ENCODE results near the gene SLC29A1. TPM values are rescaled to one million over a fixed set of nuclear protein-coding genes. Genes with fewer than 3 reads are reported as not detected.

Gene SLC29A1
- total RNA-seq, 1 donor from 2014 or later: 55.0 TPM

DNA sequence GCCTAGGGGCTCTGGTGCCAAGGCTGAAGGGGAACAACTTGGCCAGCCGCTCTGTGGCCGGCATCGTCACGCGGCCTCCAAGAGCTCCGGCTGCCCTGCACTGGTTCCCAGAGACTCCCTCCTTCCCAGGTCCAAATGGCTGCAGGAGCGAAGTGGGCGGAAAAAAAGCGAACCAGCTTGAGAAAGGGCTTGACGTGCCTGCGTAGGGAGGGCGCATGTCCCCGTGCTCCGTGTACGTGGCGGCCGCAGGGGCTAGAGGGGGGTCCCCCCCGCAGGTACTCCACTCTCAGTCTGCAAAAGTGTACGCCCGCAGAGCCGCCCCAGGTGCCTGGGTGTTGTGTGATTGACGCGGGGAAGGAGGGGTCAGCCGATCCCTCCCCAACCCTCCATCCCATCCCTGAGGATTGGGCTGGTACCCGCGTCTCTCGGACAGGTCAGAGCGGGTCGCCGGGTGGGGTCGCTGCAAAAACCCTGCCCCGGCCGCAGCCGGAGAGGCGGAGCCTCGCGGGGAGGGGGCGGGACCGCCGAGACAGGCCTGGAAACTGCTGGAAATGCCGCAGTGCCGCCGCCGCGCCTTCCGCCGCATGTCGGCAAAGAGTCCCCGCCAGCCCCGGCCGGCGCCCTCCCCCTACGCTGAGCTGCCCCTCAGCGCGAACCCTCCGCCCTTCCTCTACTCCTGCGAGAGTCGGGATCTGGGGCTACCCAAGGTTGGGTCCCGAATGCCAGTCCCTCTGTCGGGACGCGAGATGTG lies 22.7 kb downstream of the SLC29A1 start:
- Mint-ChIP-seq H3K4me1 (peaks cover 47% of the 10 kb centered on the region), H3K36me3 (ENCODE audit: low read depth) (peaks cover 29% of the 10 kb centered on the region), H3K9me3 (no peaks in the 10 kb centered on the region), H3K4me3 (peak overlapping the region; percentile 100), H3K27me3 (ENCODE audit: low read depth) (peaks cover 14% of the 10 kb centered on the region), H3K27ac (ENCODE audit: unreplicated experiment) (peak overlapping the region; percentile 99)
- DNase-seq (ENCODE audit: low read depth, low spot score): peak; percentile 91
- TF ChIP-seq, protein P1, sequence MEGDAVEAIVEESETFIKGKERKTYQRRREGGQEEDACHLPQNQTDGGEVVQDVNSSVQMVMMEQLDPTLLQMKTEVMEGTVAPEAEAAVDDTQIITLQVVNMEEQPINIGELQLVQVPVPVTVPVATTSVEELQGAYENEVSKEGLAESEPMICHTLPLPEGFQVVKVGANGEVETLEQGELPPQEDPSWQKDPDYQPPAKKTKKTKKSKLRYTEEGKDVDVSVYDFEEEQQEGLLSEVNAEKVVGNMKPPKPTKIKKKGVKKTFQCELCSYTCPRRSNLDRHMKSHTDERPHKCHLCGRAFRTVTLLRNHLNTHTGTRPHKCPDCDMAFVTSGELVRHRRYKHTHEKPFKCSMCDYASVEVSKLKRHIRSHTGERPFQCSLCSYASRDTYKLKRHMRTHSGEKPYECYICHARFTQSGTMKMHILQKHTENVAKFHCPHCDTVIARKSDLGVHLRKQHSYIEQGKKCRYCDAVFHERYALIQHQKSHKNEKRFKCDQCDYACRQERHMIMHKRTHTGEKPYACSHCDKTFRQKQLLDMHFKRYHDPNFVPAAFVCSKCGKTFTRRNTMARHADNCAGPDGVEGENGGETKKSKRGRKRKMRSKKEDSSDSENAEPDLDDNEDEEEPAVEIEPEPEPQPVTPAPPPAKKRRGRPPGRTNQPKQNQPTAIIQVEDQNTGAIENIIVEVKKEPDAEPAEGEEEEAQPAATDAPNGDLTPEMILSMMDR (conservative IDR thresholded peaks at IDR 0.05): no peak

DNA sequence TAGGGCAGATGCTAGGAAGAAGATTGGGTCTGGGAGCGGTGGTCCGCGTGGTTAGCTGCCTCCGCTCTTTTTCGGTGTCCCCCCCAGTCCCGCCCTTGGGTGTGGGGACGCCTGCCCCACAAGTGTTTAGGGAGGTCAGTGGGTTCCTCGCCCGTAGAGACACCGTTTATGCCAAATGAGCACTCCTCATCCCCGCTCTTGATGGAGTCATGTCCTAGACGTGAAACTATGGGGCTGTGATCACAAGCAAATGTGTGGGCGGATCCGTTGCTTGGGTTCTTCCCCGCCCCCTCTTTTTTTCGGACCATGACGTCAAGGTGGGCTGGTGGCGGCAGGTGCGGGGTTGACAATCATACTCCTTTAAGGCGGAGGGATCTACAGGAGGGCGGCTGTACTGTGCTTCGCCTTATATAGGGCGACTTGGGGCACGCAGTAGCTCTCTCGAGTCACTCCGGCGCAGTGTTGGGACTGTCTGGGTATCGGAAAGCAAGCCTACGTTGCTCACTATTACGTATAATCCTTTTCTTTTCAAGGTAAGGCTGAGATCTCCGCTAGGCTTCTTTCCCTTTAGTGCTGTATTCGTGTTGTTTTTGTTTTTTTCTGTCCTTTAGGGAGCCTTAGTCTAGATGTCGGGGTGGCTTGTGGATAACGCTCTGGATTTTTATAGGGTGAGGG lies 23.4 kb downstream of the SLC29A1 start, which contains the start of gene HSP90AB1:
Gene HSP90AB1 (plus strand): TSS at position 439 of the 675 bp plus-strand sequence. CDS start 1,529 bp downstream, outside the sequence.
- Mint-ChIP-seq H3K4me3 (peak within 1 kb of the TSS; percentile 100), H3K27ac (ENCODE audit: unreplicated experiment) (peak within 1 kb of the TSS; percentile 99), H3K9me3 (no peaks in the 10 kb centered on the region), H3K36me3 (ENCODE audit: low read depth) (peaks cover 35% of the 10 kb centered on the region), H3K27me3 (ENCODE audit: low read depth) (peaks cover 14% of the 10 kb centered on the region), H3K4me1 (peaks cover 54% of the 10 kb centered on the region)
- DNase-seq (ENCODE audit: low read depth, low spot score): peak; percentile 92
- TF ChIP-seq, protein P1 (conservative IDR thresholded peaks at IDR 0.05): no peak

DNA sequence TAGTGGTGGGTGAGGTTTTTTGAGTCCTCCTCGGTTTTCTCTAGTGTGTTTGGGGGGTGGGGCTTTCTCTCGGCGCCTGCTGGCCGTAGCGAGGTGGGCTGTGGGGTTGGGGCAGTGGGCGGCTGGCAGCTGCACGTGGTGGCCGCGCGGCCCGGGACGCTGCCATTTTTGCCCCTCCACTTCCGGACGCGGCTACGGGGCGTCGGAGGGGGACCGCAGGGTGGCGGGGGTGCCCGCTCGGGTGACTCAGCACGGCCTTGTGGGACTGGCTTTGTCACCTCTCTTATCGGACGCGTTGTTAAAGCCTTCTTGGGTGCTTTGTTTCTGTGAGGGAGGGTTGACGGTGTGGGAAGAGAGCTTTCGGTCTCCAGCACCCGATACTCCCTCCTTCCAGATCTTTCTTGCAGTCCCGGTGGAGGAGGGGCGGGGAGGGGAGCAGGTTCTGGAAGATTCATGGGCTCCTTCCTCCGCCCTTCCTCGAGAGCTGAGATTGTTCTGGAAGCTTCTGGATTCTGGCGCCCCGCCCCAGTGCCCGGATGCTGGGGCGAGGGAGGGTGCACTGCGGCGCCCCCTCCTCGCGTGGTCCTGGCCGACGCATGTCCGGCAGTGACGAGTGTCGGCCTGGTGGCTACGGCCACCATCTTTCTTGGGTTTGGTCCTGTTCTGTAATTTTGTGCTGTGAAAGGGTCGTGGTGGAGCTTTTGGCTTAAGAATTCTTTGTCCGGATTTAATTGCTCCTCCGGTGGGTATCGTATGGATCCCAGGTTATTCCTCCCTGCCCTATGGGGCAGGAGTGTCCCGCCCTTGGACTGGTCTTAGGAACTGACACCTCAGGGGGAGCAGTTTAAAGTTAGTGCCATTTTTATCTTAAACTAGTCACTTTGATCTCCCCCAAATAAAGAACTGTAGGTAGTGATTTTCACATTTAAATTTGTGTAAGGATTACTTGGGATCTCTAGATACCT lies 24.2 kb downstream of the SLC29A1 start:
- H3K9me3 Mint-ChIP-seq: no peaks in the 10 kb centered on the region
- peaks cover 14% of the 10 kb centered on the region for H3K27me3 Mint-ChIP-seq (ENCODE audit: low read depth)
- H3K4me3 Mint-ChIP-seq: peak overlapping the region; percentile 100
- DNase-seq (ENCODE audit: low read depth, low spot score): no peak
- peaks cover 40% of the 10 kb centered on the region for H3K36me3 Mint-ChIP-seq (ENCODE audit: low read depth)
- peak overlapping the region; percentile 99 for H3K27ac Mint-ChIP-seq (ENCODE audit: unreplicated experiment)
- peaks cover 59% of the 10 kb centered on the region for H3K4me1 Mint-ChIP-seq
- TF ChIP-seq, protein P1 (conservative IDR thresholded peaks at IDR 0.05): no peak

DNA sequence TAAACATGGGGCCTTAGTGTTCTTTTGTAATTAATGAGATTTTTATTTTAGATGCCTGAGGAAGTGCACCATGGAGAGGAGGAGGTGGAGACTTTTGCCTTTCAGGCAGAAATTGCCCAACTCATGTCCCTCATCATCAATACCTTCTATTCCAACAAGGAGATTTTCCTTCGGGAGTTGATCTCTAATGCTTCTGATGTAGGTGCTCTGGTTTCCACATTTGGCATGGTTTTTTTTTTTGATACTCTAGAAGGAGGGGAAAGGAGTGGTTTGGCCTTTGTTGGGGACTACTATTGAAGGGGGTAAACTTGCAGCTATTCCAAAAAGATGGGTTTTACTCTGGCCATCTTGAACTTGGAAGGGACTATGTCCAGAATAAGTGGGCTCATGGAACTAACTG lies 25.2 kb downstream of the SLC29A1 start:
- Mint-ChIP-seq H3K4me1 (peaks cover 68% of the 10 kb centered on the region), H3K9me3 (no peaks in the 10 kb centered on the region), H3K27me3 (ENCODE audit: low read depth) (peaks cover 21% of the 10 kb centered on the region), H3K27ac (ENCODE audit: unreplicated experiment) (peak overlapping the region; percentile 79), H3K4me3 (peak overlapping the region; percentile 100), H3K36me3 (ENCODE audit: low read depth) (peaks cover 49% of the 10 kb centered on the region)
- TF ChIP-seq, protein P1 (conservative IDR thresholded peaks at IDR 0.05): no peak
- no peak for DNase-seq (ENCODE audit: low read depth, low spot score)
